CD4-positive, alpha-beta memory T cell (primary cell): ENCODE results near the gene RXRB. TPM values are rescaled to one million over a fixed set of nuclear protein-coding genes. Genes with fewer than 3 reads are reported as not detected.

ENCODE experiments used
- microRNA-seq: library from miRNA; unstranded; fragments of <30 nt; microRNA quantifications from one replicate; pipeline ENCODE4 v1.2.0, GENCODE V29; 2021; ENCODE audit warnings: borderline replicate concordance, borderline number of aligned reads, borderline microRNAs expressed, mixed read lengths
- polyA plus RNA-seq, 2 donors: library from polyadenylated mRNA; unstranded; fragments of 300-500 nt; fragmentation: Illumina TruSeq; gene quantifications; one replicate each; pipeline ENCODE4 v1.2.3, GENCODE V29; 2021
- total RNA-seq, 2 experiments: library from RNA; stranded (reverse); gene quantifications; one replicate each; pipeline ENCODE4 v1.2.3, GENCODE V29; 2021

Gene RXRB
- total and polyA plus RNA-seq, 4 experiments from 2014 or later = 5.6 to 94.3 (median 50.3) TPM

Small RNA genes lying within 50 kb of the gene (microRNA-seq; reads per million reads assigned to microRNA genes)
- gene MIR219A1 = 0.96 reads per million

Other genes starting within 250 kb of the RXRB start
- 10 to 100 TPM in 1 of 2 experiments, 1 to 10 TPM in 1; 8.5 to 10.2 TPM for gene HLA-DMA, start 247.6 kb downstream of the RXRB start, total RNA-seq
- gene HLA-DMA, start 247.6 kb downstream of the RXRB start, polyA plus RNA-seq = 10 to 100 TPM in 1 of 2 donors, 1 to 10 TPM in 1; 8.1 to 26.0 TPM
- gene BRD2, start 232.1 kb downstream of the RXRB start, total RNA-seq = 100 to 1,000 TPM; 375 to 378 TPM
- gene BRD2, start 232.1 kb downstream of the RXRB start, polyA plus RNA-seq = 10 to 100 TPM; 13.7 to 87.8 TPM
- 1 to 10 TPM in 1 of 2 experiments, under 1 TPM in 1; 0.69 to 1.4 TPM for gene HLA-DOA, start 191.1 kb downstream of the RXRB start, total RNA-seq
- gene HLA-DOA, start 191.1 kb downstream of the RXRB start, polyA plus RNA-seq = 1 to 10 TPM in 1 of 2 donors, not detected in 1; 1.8 TPM
- gene HLA-DPA1, start 127.0 kb downstream of the RXRB start, total RNA-seq = 10 to 100 TPM; 17.0 to 18.2 TPM
- 10 to 100 TPM; 40.0 to 41.6 TPM for gene HLA-DPA1, start 127.0 kb downstream of the RXRB start, polyA plus RNA-seq
- 10 to 100 TPM; 14.5 to 17.2 TPM for gene HLA-DPB1, start 124.7 kb downstream of the RXRB start, total RNA-seq
- gene HLA-DPB1, start 124.7 kb downstream of the RXRB start, polyA plus RNA-seq = 10 to 100 TPM; 50.5 to 76.9 TPM
- gene COL11A2, start 8.2 kb downstream of the RXRB start, total RNA-seq = 1 to 10 TPM; 1.2 to 1.6 TPM
- gene COL11A2, start 8.2 kb downstream of the RXRB start, polyA plus RNA-seq = under 1 TPM; 0.40 to 0.49 TPM
- 10 to 100 TPM; 40.8 to 40.9 TPM for gene SLC39A7, start 202 bp upstream of the RXRB start, total RNA-seq
- gene SLC39A7, start 202 bp upstream of the RXRB start, polyA plus RNA-seq = 10 to 100 TPM; 22.9 to 23.1 TPM
- gene HSD17B8, start 4.0 kb upstream of the RXRB start, total RNA-seq = 10 to 100 TPM; 20.2 to 22.3 TPM
- 10 to 100 TPM; 57.4 to 77.3 TPM for gene HSD17B8, start 4.0 kb upstream of the RXRB start, polyA plus RNA-seq
- 10 to 100 TPM; 36.8 to 38.4 TPM for gene RING1, start 7.8 kb upstream of the RXRB start, total RNA-seq
- 1 to 10 TPM; 3.4 to 7.8 TPM for gene RING1, start 7.8 kb upstream of the RXRB start, polyA plus RNA-seq
- 10 to 100 TPM; 89.4 to 95.7 TPM for gene VPS52, start 71.2 kb upstream of the RXRB start, total RNA-seq
- gene VPS52, start 71.2 kb upstream of the RXRB start, polyA plus RNA-seq = 10 to 100 TPM; 13.4 to 18.6 TPM
- gene RPS18, start 71.4 kb upstream of the RXRB start, total RNA-seq = 1,000 to 10,000 TPM; 3,264 to 3,439 TPM
- 1,000 to 10,000 TPM; 8,832 to 8,968 TPM for gene RPS18, start 71.4 kb upstream of the RXRB start, polyA plus RNA-seq
- gene B3GALT4, start 76.5 kb upstream of the RXRB start, total RNA-seq = 10 to 100 TPM; 43.3 to 46.7 TPM
- 10 to 100 TPM; 22.2 to 30.5 TPM for gene B3GALT4, start 76.5 kb upstream of the RXRB start, polyA plus RNA-seq
- 10 to 100 TPM; 60.8 to 66.1 TPM for gene WDR46, start 88.6 kb upstream of the RXRB start, total RNA-seq
- gene WDR46, start 88.6 kb upstream of the RXRB start, polyA plus RNA-seq = 10 to 100 TPM; 65.8 to 88.9 TPM
- gene PFDN6, start 88.9 kb upstream of the RXRB start, total RNA-seq = 10 to 100 TPM; 43.6 to 45.5 TPM
- gene PFDN6, start 88.9 kb upstream of the RXRB start, polyA plus RNA-seq = 10 to 100 TPM; 33.1 to 36.7 TPM
- gene RGL2, start 98.3 kb upstream of the RXRB start, total RNA-seq = 10 to 100 TPM; 66.8 to 67.9 TPM
- gene RGL2, start 98.3 kb upstream of the RXRB start, polyA plus RNA-seq = 10 to 100 TPM in 1 of 2 donors, 1 to 10 TPM in 1; 10.0 to 12.5 TPM
- gene TAPBP, start 113.4 kb upstream of the RXRB start, total RNA-seq = 100 to 1,000 TPM; 240 to 248 TPM
- 100 to 1,000 TPM; 277 to 370 TPM for gene TAPBP, start 113.4 kb upstream of the RXRB start, polyA plus RNA-seq
- 10 to 100 TPM; 28.6 to 28.7 TPM for gene ZBTB22, start 117.1 kb upstream of the RXRB start, total RNA-seq
- gene ZBTB22, start 117.1 kb upstream of the RXRB start, polyA plus RNA-seq = 10 to 100 TPM; 15.3 to 18.4 TPM
- 10 to 100 TPM; 76.4 to 84.7 TPM for gene DAXX, start 122.3 kb upstream of the RXRB start, total RNA-seq
- gene DAXX, start 122.3 kb upstream of the RXRB start, polyA plus RNA-seq = 100 to 1,000 TPM in 1 of 2 donors, 10 to 100 TPM in 1; 73.1 to 125 TPM
- under 1 TPM; 0.61 to 0.69 TPM for gene KIFC1, start 191.2 kb upstream of the RXRB start, total RNA-seq
- gene KIFC1, start 191.2 kb upstream of the RXRB start, polyA plus RNA-seq = under 1 TPM in 1 of 2 donors, not detected in 1; 0.54 TPM
- gene PHF1, start 210.3 kb upstream of the RXRB start, total RNA-seq = 100 to 1,000 TPM; 220 TPM
- 10 to 100 TPM; 61.2 to 81.8 TPM for gene PHF1, start 210.3 kb upstream of the RXRB start, polyA plus RNA-seq
- gene CUTA, start 217.4 kb upstream of the RXRB start, total RNA-seq = 100 to 1,000 TPM; 210 to 217 TPM
- 100 to 1,000 TPM; 371 to 407 TPM for gene CUTA, start 217.4 kb upstream of the RXRB start, polyA plus RNA-seq
- gene SYNGAP1, start 219.4 kb upstream of the RXRB start, total RNA-seq = 10 to 100 TPM; 47.8 to 48.0 TPM
- 1 to 10 TPM in 1 of 2 donors, not detected in 1; 1.9 TPM for gene SYNGAP1, start 219.4 kb upstream of the RXRB start, polyA plus RNA-seq